ENCODE measurements around the gene MKRN2. TPM values are rescaled to one million over a fixed set of nuclear protein-coding genes. Genes with fewer than 3 reads are reported as not detected.
A peak's percentile ranks its signal among the peaks of the same experiment; 100 is the strongest.

MKRN2 gene
- total and polyA plus RNA-seq, 9 of the 15 experiments (the other 6 are each of a cell fraction or from before 2014, with no cell fraction given): 29.4 to 63.2 (median 42.9) TPM

- H3K9me1 ChIP-seq (ENCODE audit: control insufficient read depth, insufficient read depth, low read length): no peaks in the 10 kb centered on the region
- H3K4me1 ChIP-seq (replicated peaks in 1 of 2; ENCODE audit: control insufficient read depth in 2 of 2, insufficient read depth in 2 of 2, low read length in 2 of 2): peaks cover 7 to 21% of the 10 kb centered on the region in 2 experiments; a peak in 4 of 5 replicates
- peak overlapping the region; percentile 15; the same call in 1 of the 3 replicates for H3K27ac ChIP-seq (ENCODE audit: extremely low read depth, low read depth, low read length)
- H3K9me3 ChIP-seq (replicated peaks; ENCODE audit: control insufficient read depth, insufficient read depth, low read depth, low read length): no peaks in the 10 kb centered on the region
- H3K27me3 ChIP-seq (ENCODE audit: control insufficient read depth in 2 of 2, insufficient read depth in 2 of 2, low read length in 2 of 2): no peaks in the 10 kb centered on the region
- no TSS peak for BruUV-seq (replicated peaks)
- no peak overlapping the region for H3K4me3 ChIP-seq
- in situ Hi-C loops (cut with MboI): no loop called here
- peaks cover 17% of the 10 kb centered on the region for H4K20me1 ChIP-seq (replicated peaks; ENCODE audit: control insufficient read depth, insufficient read depth, low read length)
- H3K79me2 ChIP-seq (ENCODE audit: control insufficient read depth, insufficient read depth, low read length): peaks cover 78% of the 10 kb centered on the region
- ChIA-PET CTCF (ENCODE audit: low intra/inter-chr PET ratio) (no interaction called here), POLR2A (interaction anchor here (1.6 to 1.7 kb wide), 2 partner anchors 15 to 42 kb away, joined by 6 read pairs; no protein-coding TSS in a partner anchor)
- H3K9ac ChIP-seq (ENCODE audit: insufficient read depth in 1 of 2, low read depth in 2 of 2, low read length in 2 of 2): no peak overlapping the region; a peak in 1 of 4 replicates
- DNase-seq (ENCODE audit: extremely low read depth in 1 of 4, low spot score in 3 of 4) (no peak), ATAC-seq (peak; percentile 24; the same call in 2 of the 3 replicates), FAIRE-seq (no peak)
- H2AFZ ChIP-seq (ENCODE audit: low read depth, low read length): no peak overlapping the region
- H3K4me2 ChIP-seq (ENCODE audit: insufficient read depth, low read length): no peak overlapping the region
- H3K36me3 ChIP-seq (ENCODE audit: control insufficient read depth, insufficient read depth, low read length): peaks cover 29% of the 10 kb centered on the region
- intact Hi-C loops (cut with micrococcal nuclease): no loop called here
- TF ChIP-seq, protein P1, sequence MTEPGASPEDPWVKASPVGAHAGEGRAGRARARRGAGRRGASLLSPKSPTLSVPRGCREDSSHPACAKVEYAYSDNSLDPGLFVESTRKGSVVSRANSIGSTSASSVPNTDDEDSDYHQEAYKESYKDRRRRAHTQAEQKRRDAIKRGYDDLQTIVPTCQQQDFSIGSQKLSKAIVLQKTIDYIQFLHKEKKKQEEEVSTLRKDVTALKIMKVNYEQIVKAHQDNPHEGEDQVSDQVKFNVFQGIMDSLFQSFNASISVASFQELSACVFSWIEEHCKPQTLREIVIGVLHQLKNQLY (CRISPR knock-in tag; conservative IDR thresholded peaks at IDR 0.05): no peak
- TF ChIP-seq NR2C1 (IDR thresholded peaks at IDR 0.05) (peak; percentile 80), NR2C1 (tag; IDR thresholded peaks at IDR 0.05) (peak; percentile 78), NR2C2 (CRISPR knock-in tag; IDR thresholded peaks at IDR 0.05) (no peak), NR2C2 (tag; IDR thresholded peaks at IDR 0.05) (peak; percentile 71)
Observed at GRCh38 chr3:12620729-12621128, 63.8 kb downstream of the MKRN2 start.

GRCh38 chr3:12622335-12622734, 65.4 kb downstream of the MKRN2 start:
- no peak overlapping the region for H3K27ac ChIP-seq (ENCODE audit: extremely low read depth, low read depth, low read length)
- peaks cover 18 to 34% of the 10 kb centered on the region in 2 experiments for H3K4me1 ChIP-seq (replicated peaks in 1 of 2; ENCODE audit: control insufficient read depth in 2 of 2, insufficient read depth in 2 of 2, low read length in 2 of 2)
- CTCF ChIA-PET (ENCODE audit: low intra/inter-chr PET ratio): no interaction called here
- no peaks in the 10 kb centered on the region for H3K9me3 ChIP-seq (replicated peaks; ENCODE audit: control insufficient read depth, insufficient read depth, low read depth, low read length)
- in situ Hi-C loops (cut with MboI) (no loop called here), intact Hi-C loops (cut with micrococcal nuclease) (no loop called here)
- H3K9ac ChIP-seq (ENCODE audit: insufficient read depth in 1 of 2, low read depth in 2 of 2, low read length in 2 of 2): no peak overlapping the region
- peaks cover 17% of the 10 kb centered on the region for H4K20me1 ChIP-seq (replicated peaks; ENCODE audit: control insufficient read depth, insufficient read depth, low read length)
- ATAC-seq (no peak), FAIRE-seq (no peak), DNase-seq (ENCODE audit: extremely low read depth in 1 of 4, low spot score in 3 of 4) (no peak)
- WGBS (ENCODE audit: insufficient coverage, low coverage, missing lambda C conversion rate): 47% methylated on average over 4 of the region's 4 CpGs
- BruUV-seq (replicated peaks): no TSS peak
- no peak overlapping the region for H3K4me3 ChIP-seq
- no peak overlapping the region for H2AFZ ChIP-seq (ENCODE audit: low read depth, low read length)
- H3K9me1 ChIP-seq (ENCODE audit: control insufficient read depth, insufficient read depth, low read length): no peaks in the 10 kb centered on the region
- no peak overlapping the region for H3K4me2 ChIP-seq (ENCODE audit: insufficient read depth, low read length)
- H3K27me3 ChIP-seq (ENCODE audit: control insufficient read depth in 2 of 2, insufficient read depth in 2 of 2, low read length in 2 of 2): no peaks in the 10 kb centered on the region
- peaks cover 87% of the 10 kb centered on the region for H3K79me2 ChIP-seq (ENCODE audit: control insufficient read depth, insufficient read depth, low read length)
- POLR2A ChIA-PET: interaction anchor here (0.8 to 1.7 kb wide), 3 partner anchors 10 to 44 kb away, joined by 3 to 6 read pairs (median 5); no protein-coding TSS in a partner anchor
- H3K36me3 ChIP-seq (ENCODE audit: control insufficient read depth, insufficient read depth, low read length): peaks cover 13% of the 10 kb centered on the region
- TF ChIP-seq C11orf30 (IDR thresholded peaks at IDR 0.05; ENCODE audit: low read depth) (0 out of 2 replicates have a peak, but pooled peaks have one; percentile 4), TCFL5 (CRISPR knock-in tag; conservative IDR thresholded peaks at IDR 0.05) (no peak), PRMT5 (CRISPR knock-in tag; IDR thresholded peaks at IDR 0.05) (no peak), BMI1 (IDR thresholded peaks at IDR 0.05; ENCODE audit: low read length) (no peak), ZNF79 (CRISPR knock-in tag; IDR thresholded peaks at IDR 0.05; ENCODE audit: low read depth) (no peak), EP300 (IDR thresholded peaks at IDR 0.05; ENCODE audit: low read length) (no peak), RBM17 (IDR thresholded peaks at IDR 0.05; ENCODE audit: borderline replicate concordance, low read depth, low read length) (no peak), NCOR1 (IDR thresholded peaks at IDR 0.05) (no peak)
- TF ChIP-seq, protein P2, sequence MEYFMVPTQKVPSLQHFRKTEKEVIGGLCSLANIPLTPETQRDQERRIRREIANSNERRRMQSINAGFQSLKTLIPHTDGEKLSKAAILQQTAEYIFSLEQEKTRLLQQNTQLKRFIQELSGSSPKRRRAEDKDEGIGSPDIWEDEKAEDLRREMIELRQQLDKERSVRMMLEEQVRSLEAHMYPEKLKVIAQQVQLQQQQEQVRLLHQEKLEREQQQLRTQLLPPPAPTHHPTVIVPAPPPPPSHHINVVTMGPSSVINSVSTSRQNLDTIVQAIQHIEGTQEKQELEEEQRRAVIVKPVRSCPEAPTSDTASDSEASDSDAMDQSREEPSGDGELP (CRISPR knock-in tag; IDR thresholded peaks at IDR 0.05; ENCODE audit: borderline replicate concordance): no peak
